ENCODE measurements around the gene ZNF526. TPM values are rescaled to one million over a fixed set of nuclear protein-coding genes. Genes with fewer than 3 reads are reported as not detected.

ZNF526 gene
- polyA plus RNA-seq, 6 donors from 2014 or later, result 4.0 to 8.6 (median 5.1) TPM; not detected in 1

- H3K27ac Mint-ChIP-seq, result peak overlapping the region in 5 of 6 donors; percentile 88 to 98 (median 97)
- peaks cover 18 to 24% (median 20%) of the 10 kb centered on the region in 3 donors for H3K4me1 Mint-ChIP-seq
- peak overlapping the region in 4 of 8 donors; percentile 90 to 95 (median 92) for H3K4me3 Mint-ChIP-seq
- DNase-seq (peak; percentile 51), ATAC-seq (ENCODE audit: low read depth in 2 of 2) (peak; percentile 1 to 2)
- H3K9me3 Mint-ChIP-seq, result no peaks in the 10 kb centered on the region
- H3K27me3 Mint-ChIP-seq, result no peaks in the 10 kb centered on the region
- H3K36me3 Mint-ChIP-seq, result no peaks in the 10 kb centered on the region
Observed at GRCh38 chr19:42270346-42271044, 50.4 kb downstream of the ZNF526 start.

- ATAC-seq (ENCODE audit: low read depth in 2 of 2) (no peak), DNase-seq (no peak)
- Mint-ChIP-seq H3K27ac (peak overlapping the region in 4 of 6 donors; percentile 36 to 97 (median 82)), H3K27me3 (no peaks in the 10 kb centered on the region), H3K9me3 (no peaks in the 10 kb centered on the region), H3K4me3 (peak overlapping the region in 5 of 8 donors; percentile 49 to 95 (median 66)), H3K36me3 (no peaks in the 10 kb centered on the region), H3K4me1 (peaks cover 22 to 28% (median 23%) of the 10 kb centered on the region in 3 donors)
Observed at GRCh38 chr19:42271045-42271419, 50.9 kb downstream of the ZNF526 start.

GRCh38 chr19:42271861-42272534 lies 51.9 kb downstream of the ZNF526 start:
- peak overlapping the region in 1 of 8 donors; percentile 82 for H3K4me3 Mint-ChIP-seq
- no peaks in the 10 kb centered on the region for H3K27me3 Mint-ChIP-seq
- H3K36me3 Mint-ChIP-seq, result no peaks in the 10 kb centered on the region
- no peaks in the 10 kb centered on the region for H3K9me3 Mint-ChIP-seq
- H3K4me1 Mint-ChIP-seq, result peaks cover 25 to 32% (median 27%) of the 10 kb centered on the region in 3 donors
- H3K27ac Mint-ChIP-seq, result peak overlapping the region in 1 of 6 donors; percentile 32
- DNase-seq (no peak), ATAC-seq (ENCODE audit: low read depth in 2 of 2) (no peak)

- no peak overlapping the region for H3K4me3 Mint-ChIP-seq
- no peak for ATAC-seq (ENCODE audit: low read depth in 2 of 2)
- no peaks in the 10 kb centered on the region for H3K27me3 Mint-ChIP-seq
- no peak for DNase-seq
- no peaks in the 10 kb centered on the region for H3K9me3 Mint-ChIP-seq
- peaks cover 25 to 32% (median 30%) of the 10 kb centered on the region in 3 donors for H3K4me1 Mint-ChIP-seq
- H3K36me3 Mint-ChIP-seq, result no peaks in the 10 kb centered on the region
- peak overlapping the region in 1 of 6 donors; percentile 47 for H3K27ac Mint-ChIP-seq
Observed at GRCh38 chr19:42272535-42272897, 52.4 kb downstream of the ZNF526 start.

GRCh38 chr19:42272989-42273406 lies 52.9 kb downstream of the ZNF526 start:
- DNase-seq (no peak), ATAC-seq (ENCODE audit: low read depth in 2 of 2) (no peak)
- H3K36me3 Mint-ChIP-seq, result no peaks in the 10 kb centered on the region
- no peaks in the 10 kb centered on the region for H3K27me3 Mint-ChIP-seq
- peaks cover 25 to 34% (median 32%) of the 10 kb centered on the region in 3 donors for H3K4me1 Mint-ChIP-seq
- no peak overlapping the region for H3K27ac Mint-ChIP-seq
- no peak overlapping the region for H3K4me3 Mint-ChIP-seq
- no peaks in the 10 kb centered on the region for H3K9me3 Mint-ChIP-seq

GRCh38 chr19:42273407-42274064 lies 53.4 kb downstream of the ZNF526 start:
- H3K4me3 Mint-ChIP-seq, result no peak overlapping the region
- peaks cover 30 to 40% (median 37%) of the 10 kb centered on the region in 3 donors for H3K4me1 Mint-ChIP-seq
- H3K27me3 Mint-ChIP-seq, result no peaks in the 10 kb centered on the region
- ATAC-seq (ENCODE audit: low read depth in 2 of 2) (no peak), DNase-seq (no peak)
- H3K9me3 Mint-ChIP-seq, result no peaks in the 10 kb centered on the region
- no peaks in the 10 kb centered on the region for H3K36me3 Mint-ChIP-seq
- peak overlapping the region in 2 of 6 donors; percentile 51 to 64 for H3K27ac Mint-ChIP-seq

GRCh38 chr19:42274065-42274682 lies 54.1 kb downstream of the ZNF526 start:
- Mint-ChIP-seq H3K36me3 (no peaks in the 10 kb centered on the region), H3K4me1 (peaks cover 37 to 46% (median 44%) of the 10 kb centered on the region in 3 donors), H3K27ac (no peak overlapping the region), H3K9me3 (no peaks in the 10 kb centered on the region), H3K27me3 (no peaks in the 10 kb centered on the region), H3K4me3 (no peak overlapping the region)
- DNase-seq (no peak), ATAC-seq (ENCODE audit: low read depth in 2 of 2) (no peak)

- DNase-seq, result no peak
- Mint-ChIP-seq H3K4me3 (peak overlapping the region in 4 of 8 donors; percentile 19 to 71 (median 44)), H3K27ac (peak overlapping the region in 1 of 6 donors; percentile 3), H3K9me3 (no peaks in the 10 kb centered on the region), H3K4me1 (peaks cover 42 to 53% (median 43%) of the 10 kb centered on the region in 3 donors), H3K36me3 (no peaks in the 10 kb centered on the region), H3K27me3 (no peaks in the 10 kb centered on the region)
- ATAC-seq (ENCODE audit: low read depth in 2 of 2), result no peak
Observed at GRCh38 chr19:42275103-42275502, 55.0 kb downstream of the ZNF526 start.

- Mint-ChIP-seq H3K9me3 (no peaks in the 10 kb centered on the region), H3K27ac (no peak overlapping the region), H3K27me3 (no peaks in the 10 kb centered on the region), H3K4me1 (peaks cover 38 to 53% (median 39%) of the 10 kb centered on the region in 3 donors), H3K36me3 (no peaks in the 10 kb centered on the region), H3K4me3 (peak overlapping the region in 1 of 8 donors; percentile 69)
- DNase-seq (no peak), ATAC-seq (ENCODE audit: low read depth in 2 of 2) (no peak)
Observed at GRCh38 chr19:42275517-42275916, 55.4 kb downstream of the ZNF526 start.

- H3K27ac Mint-ChIP-seq, result peak overlapping the region in 2 of 6 donors; percentile 61 to 78
- peaks cover 33 to 54% (median 33%) of the 10 kb centered on the region in 3 donors for H3K4me1 Mint-ChIP-seq
- H3K9me3 Mint-ChIP-seq, result no peaks in the 10 kb centered on the region
- DNase-seq, result no peak
- no peaks in the 10 kb centered on the region for H3K36me3 Mint-ChIP-seq
- no peak for ATAC-seq (ENCODE audit: low read depth in 2 of 2)
- H3K27me3 Mint-ChIP-seq, result no peaks in the 10 kb centered on the region
- peak overlapping the region in 3 of 8 donors; percentile 32 to 69 (median 67) for H3K4me3 Mint-ChIP-seq
Observed at GRCh38 chr19:42276284-42276683, 56.2 kb downstream of the ZNF526 start.

GRCh38 chr19:42276821-42277220 lies 56.7 kb downstream of the ZNF526 start:
- Mint-ChIP-seq H3K4me3 (peak overlapping the region in 1 of 8 donors; percentile 69), H3K9me3 (no peaks in the 10 kb centered on the region), H3K27me3 (no peaks in the 10 kb centered on the region), H3K36me3 (no peaks in the 10 kb centered on the region), H3K27ac (peak overlapping the region in 1 of 6 donors; percentile 53), H3K4me1 (peaks cover 32 to 54% (median 35%) of the 10 kb centered on the region in 3 donors)
- no peak for ATAC-seq (ENCODE audit: low read depth in 2 of 2)
- no peak for DNase-seq
